Kidney tubule cell (primary cell): ENCODE measurements around the gene HELZ2.
"Not testable (repeated sequence)": the region's sequence is repeated elsewhere in the genome, so short reads cannot be mapped to it uniquely, and the experiment has no call there.

ENCODE experiments used
- DNase-seq: peaks from one replicate; pipeline ENCODE4 v3.0.0-alpha.2; 2018; ENCODE audit warnings: low spot score

HELZ2 gene

GRCh38 chr20:63574156-63574828, at the start of gene HELZ2:
HELZ2 (minus strand) TSS chr20:63574239; CDS start chr20:63572385, 1,854 bp downstream.
- DNase-seq = peak; percentile 70

GRCh38 chr20:63622732-63623131, 48.7 kb upstream of the HELZ2 start:
- no peak for DNase-seq

- no peak for DNase-seq
Measured at GRCh38 chr20:63622096-63622495, 48.1 kb upstream of the HELZ2 start.

- no peak for DNase-seq
Measured at GRCh38 chr20:63620991-63621390, 47.0 kb upstream of the HELZ2 start.

GRCh38 chr20:63619505-63619904, 45.5 kb upstream of the HELZ2 start:
- DNase-seq = no peak

- DNase-seq = no peak
Measured at GRCh38 chr20:63619086-63619485, 45.0 kb upstream of the HELZ2 start.

GRCh38 chr20:63618291-63618980, 44.4 kb upstream of the HELZ2 start:
- no peak for DNase-seq

- DNase-seq = no peak
Measured at GRCh38 chr20:63617876-63618265, 43.8 kb upstream of the HELZ2 start.

GRCh38 chr20:63617092-63617875, 43.2 kb upstream of the HELZ2 start:
- DNase-seq = peak; percentile 80

GRCh38 chr20:63613863-63614594, 40.0 kb upstream of the HELZ2 start:
- DNase-seq = not testable (repeated sequence)

- DNase-seq = no peak
Measured at GRCh38 chr20:63612276-63612931, 38.4 kb upstream of the HELZ2 start.

- no peak for DNase-seq
Measured at GRCh38 chr20:63611646-63612045, 37.6 kb upstream of the HELZ2 start.

- DNase-seq = no peak
Measured at GRCh38 chr20:63610581-63611435, 36.8 kb upstream of the HELZ2 start.

GRCh38 chr20:63606686-63607085, 32.6 kb upstream of the HELZ2 start:
- no peak for DNase-seq

- no peak for DNase-seq
Measured at GRCh38 chr20:63602321-63602720, 28.3 kb upstream of the HELZ2 start.

GRCh38 chr20:63601679-63602078, 27.6 kb upstream of the HELZ2 start:
- DNase-seq = not testable (repeated sequence)

- no peak for DNase-seq
Measured at GRCh38 chr20:63599396-63600050, 25.5 kb upstream of the HELZ2 start.

- no peak for DNase-seq
Measured at GRCh38 chr20:63598479-63599395, 24.7 kb upstream of the HELZ2 start.
